CD4-positive, alpha-beta T cell treated with Interferon gamma for 1 hour (primary cell): ENCODE results near the gene SIN3B.
"Not testable (repeated sequence)": the region's sequence is repeated elsewhere in the genome, so short reads cannot be mapped to it uniquely, and the experiment has no call there.

Source experiments
- DNase-seq: peaks from one replicate; pipeline ENCODE4 v3.0.0-alpha.2; 2020

Gene SIN3B

DNA sequence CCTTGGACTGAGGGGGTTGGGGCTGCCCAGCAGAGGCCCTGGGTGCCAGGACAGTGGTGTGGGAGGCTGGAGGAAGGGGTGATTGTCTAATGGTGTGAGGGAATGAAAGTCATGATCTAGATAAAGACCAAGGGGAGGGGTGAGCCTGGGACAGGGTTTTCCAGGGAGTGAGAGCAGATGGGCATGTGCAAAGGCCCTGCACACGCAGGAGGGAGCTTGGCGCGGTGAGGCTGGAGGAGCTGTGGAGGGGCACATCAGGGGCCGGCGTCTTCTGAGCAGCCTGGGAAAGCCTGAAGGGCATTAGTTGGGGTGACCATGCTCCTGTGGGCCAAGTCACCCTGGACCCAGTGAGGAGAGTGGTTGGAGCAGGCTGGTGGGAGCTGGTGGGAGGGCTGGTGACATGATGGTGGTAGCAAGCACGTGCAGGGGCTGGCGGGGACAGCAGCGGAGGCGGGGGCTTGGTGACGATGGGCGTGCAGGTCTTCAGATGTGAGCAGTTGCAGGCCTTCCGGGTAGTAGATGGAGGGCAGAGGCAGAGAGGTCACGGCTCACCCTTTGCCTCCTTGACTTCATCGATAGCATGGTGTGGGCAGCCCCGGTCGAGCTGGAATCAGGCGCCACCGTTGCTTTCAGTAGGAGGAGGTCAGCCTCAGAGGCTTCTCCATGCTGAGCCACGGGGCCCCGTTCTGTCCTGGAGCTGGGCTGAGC, 39.4 kb downstream of the SIN3B start:
- no peak for DNase-seq

DNA sequence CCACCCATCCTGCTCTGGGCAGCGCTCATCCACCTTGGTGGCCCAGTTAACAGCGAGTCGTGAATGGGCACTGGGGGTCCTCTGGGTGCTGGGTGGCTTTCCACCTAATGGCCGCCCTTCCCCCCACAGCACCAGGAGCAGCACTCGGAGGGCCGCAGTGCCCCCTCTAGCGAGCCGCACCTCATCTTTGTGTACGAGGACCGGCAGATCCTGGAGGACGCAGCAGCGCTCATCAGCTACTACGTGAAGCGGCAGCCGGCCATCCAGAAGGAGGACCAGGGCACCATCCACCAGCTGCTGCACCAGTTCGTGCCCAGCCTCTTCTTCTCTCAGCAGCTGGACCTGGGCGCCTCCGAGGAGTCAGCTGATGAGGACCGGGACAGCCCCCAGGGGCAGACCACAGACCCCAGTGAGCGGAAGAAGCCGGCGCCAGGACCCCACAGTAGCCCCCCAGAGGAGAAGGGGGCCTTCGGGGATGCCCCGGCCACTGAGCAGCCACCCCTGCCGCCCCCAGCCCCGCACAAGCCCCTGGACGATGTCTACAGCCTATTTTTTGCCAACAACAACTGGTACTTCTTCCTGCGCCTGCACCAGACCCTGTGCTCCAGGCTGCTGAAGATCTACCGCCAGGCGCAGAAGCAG, 40.3 kb downstream of the SIN3B start:
- DNase-seq = no peak

DNA sequence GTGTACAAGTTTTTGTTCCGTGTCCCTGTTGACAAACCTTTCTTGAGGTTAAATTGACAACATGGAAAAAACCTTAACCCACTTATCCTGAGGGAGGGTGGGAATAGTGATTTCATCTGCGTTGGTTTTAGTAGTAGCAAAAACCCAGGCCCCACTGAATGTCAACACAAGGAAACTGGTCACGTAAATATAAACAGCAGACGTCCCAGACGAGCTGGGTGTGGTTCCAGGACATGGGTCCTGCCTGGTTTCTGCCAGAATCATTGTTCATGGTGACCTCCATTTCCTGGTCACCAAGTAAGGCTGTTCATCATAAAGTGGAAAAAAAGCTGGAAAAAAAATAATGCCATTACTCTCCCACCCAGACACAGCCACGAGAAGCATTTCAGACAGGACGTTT, 42.7 kb downstream of the SIN3B start:
- DNase-seq = no peak

DNA sequence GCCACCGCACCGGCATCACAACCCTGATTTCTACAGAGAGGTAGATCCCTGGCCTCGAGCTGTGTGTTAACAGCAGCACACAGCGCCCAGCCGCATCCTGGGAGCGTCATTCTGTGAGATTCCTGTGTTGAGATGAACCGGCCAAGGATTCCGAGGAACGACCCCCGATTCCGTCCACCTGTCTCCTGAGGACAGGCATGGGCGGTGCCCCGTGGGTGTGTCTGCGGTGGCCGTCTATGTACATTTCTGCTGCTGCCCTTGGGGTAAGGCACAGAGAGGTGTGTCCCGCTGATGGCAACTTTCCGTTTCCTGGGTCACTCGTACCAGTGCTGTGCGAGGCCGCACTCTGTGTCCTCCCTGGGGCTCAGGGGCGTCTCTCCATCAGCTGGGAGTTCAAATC, 43.5 kb downstream of the SIN3B start:
- no peak for DNase-seq

DNA sequence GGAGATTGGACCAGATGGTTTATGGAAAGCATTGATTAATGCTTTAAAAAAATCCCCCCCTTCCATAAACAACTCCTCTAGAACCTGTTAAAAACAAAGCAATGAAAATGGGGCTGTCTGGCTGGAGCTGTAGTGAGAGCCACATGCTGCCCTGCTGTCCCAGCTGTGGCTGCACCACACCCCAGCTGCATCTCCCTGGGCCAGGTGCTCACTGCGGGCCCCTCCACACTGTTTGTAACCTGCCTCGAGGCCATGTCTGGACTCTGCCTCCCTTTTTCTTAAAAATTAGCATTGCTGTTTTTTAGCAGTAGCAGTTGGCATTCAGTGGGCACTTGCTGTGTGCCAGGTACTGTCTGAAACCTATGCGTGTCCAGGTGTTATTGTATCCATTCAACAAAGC, 44.4 kb downstream of the SIN3B start:
- DNase-seq = no peak

DNA sequence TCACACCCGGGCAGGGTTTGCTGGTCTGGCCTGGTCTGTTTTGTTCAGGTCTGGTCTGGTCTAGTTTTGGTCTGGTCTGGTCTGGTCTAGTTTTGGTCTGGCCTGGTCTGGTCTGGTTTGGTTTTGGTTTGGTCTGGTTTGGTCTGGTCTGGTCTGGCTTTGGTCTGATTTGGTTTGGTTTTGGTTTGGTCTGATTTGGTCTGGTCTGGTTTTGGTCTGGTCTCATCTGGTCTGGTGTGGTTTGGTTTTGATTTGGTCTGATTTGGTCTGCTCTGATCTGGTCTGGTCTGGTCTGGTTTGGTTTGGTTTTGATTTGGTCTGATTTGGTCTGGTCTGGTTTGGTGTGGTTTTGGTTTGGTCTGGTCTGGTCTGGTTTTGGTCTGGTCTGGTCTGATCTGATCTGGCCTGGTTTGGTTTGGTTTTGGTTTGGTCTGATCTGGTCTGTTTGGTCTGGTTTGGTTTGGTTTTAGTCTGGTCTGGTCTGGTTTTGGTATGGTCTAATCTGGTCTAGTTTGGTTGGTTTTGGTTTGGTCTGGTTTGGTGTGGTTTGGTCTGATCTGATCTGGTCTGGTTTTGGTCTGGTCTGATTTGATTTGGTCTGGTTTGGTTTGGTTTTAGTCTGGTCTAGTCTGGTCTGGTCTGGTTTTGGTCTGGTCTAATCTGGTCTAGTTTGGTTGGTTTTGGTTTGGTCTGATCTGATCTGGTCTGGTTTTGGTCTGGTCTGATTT, 45.2 kb downstream of the SIN3B start:
- no peak for DNase-seq

DNA sequence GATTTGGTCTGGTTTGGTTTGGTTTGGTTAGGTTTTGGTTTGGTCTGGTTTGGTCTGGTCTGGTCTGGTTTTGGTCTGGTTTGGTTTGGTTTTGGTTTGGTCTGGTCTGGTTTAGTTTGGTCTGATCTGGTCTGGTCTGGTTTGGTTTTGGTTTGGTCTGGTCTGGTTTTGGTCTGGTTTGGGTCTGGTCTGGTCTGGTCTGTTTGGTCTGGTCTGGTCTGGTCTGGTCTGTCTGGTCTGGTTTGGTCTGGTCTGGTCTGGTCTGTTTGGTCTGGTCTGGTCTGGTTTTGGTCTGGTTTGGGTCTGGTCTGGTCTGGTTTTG, 45.7 kb downstream of the SIN3B start:
- not testable (repeated sequence) for DNase-seq

DNA sequence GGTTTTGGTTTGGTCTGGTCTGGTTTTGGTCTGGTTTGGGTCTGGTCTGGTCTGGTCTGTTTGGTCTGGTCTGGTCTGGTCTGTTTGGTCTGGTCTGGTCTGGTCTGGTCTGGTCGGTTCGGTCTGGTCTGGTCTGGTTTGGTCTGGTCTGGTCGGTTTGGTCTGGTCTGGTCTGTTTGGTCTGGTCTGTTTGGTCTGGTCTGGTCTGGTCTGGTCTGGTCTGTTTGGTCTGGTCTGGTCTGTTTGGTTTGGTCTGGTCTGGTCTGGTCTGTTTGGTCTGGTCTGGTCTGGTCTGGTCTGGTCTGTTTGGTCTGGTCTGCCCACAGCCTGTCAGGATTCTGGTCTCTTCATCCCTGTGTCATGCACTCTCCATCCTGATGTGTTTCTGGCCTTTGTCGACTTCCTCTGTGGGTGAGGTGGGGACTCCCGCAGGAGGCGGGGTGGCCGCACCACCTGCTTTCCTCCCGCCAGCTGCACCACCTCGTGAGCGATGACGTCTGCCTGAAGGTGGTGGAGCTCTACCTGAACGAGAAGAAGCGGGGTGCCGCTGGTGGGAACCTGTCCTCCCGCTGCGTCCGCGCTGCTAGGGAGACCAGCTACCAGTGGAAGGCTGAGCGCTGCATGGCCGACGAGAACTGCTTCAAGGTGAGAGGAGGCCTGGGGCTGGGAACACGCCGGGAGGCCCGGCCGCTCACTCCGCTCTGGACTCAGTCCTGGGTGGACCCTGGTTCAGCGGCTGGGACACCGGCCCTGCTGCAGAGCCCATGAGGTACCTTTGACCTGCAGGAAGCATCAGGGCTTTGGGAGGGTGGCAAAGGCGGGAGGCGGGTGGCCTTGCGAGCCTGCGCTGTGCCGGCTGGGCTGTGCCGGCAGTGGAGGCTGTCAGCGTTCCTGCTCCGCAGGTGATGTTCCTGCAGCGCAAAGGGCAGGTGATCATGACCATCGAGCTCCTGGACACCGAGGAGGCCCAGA, 46.7 kb downstream of the SIN3B start:
- DNase-seq = peak; percentile 29

DNA sequence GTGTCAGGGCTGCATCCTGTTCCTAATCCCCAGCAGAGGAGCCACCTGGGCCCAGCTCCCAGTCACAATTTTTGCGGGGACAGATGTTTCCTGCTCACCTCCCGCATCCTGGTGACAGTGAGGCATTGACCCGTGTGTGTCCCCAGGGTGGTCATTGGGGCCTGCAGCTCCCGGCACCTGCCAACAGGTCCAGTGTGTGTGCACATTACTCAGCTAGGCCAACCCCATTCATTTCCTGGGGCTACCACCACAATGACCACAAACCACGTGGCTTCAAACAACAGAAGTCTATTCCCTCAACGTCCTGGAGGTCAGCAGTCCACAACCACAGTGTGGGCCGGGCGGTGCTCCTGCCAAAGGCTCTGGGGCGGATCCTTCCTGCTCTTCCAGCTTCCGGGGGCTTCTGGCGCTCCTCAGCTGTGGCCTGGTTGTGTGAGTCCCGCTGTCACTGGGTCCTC, 47.7 kb downstream of the SIN3B start:
- no peak for DNase-seq

DNA sequence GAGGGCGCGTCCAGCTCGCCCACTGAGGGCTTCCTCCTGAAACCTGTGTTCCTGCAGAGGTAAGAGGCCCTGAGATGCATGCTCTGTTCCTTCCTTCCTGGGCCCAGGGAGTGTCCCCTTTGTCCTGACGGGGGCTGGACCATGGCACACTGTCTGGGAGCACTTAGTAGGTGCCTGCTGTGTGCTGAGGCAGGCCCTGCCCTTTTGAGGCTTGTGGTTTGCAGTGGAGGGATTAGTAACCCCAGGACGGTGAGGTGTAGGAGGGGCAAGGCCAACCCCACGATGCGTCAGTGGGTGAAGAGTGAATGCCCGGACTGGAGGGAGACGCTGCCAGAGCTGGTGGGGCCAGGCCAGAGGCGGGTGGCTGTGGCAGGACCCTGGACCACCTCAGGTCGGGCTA, 48.4 kb downstream of the SIN3B start:
- no peak for DNase-seq

DNA sequence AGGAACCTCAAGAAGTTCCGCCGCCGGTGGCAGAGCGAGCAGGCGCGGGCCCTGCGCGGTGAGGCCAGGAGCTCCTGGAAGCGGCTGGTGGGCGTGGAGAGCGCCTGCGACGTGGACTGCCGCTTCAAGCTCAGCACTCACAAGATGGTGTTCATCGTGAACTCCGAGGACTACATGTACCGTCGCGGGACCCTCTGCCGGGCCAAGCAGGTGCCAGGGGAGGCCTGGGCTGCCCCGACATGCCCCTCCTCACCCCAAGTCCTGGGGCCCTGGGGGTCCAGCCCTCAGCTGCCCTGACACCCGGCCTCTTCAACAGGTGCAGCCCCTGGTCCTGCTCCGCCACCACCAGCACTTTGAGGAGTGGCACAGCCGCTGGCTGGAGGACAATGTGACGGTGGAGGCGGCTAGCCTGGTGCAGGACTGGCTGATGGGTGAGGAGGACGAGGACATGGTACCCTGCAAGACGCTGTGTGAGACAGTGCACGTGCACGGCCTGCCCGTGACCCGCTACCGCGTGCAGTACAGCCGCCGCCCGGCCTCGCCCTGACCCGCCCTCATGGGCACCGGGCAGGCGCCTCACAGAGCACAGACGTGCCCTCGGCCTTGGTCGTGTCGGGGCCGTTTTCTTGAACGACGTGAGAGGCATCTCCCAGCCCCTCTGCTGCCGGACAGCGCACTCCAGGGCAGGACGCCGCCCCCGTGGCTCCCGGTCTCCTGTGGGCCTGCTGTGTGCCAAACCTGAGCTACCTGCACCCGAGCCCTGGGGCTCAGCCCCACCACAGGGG, 49.2 kb downstream of the SIN3B start:
- DNase-seq = no peak

DNA sequence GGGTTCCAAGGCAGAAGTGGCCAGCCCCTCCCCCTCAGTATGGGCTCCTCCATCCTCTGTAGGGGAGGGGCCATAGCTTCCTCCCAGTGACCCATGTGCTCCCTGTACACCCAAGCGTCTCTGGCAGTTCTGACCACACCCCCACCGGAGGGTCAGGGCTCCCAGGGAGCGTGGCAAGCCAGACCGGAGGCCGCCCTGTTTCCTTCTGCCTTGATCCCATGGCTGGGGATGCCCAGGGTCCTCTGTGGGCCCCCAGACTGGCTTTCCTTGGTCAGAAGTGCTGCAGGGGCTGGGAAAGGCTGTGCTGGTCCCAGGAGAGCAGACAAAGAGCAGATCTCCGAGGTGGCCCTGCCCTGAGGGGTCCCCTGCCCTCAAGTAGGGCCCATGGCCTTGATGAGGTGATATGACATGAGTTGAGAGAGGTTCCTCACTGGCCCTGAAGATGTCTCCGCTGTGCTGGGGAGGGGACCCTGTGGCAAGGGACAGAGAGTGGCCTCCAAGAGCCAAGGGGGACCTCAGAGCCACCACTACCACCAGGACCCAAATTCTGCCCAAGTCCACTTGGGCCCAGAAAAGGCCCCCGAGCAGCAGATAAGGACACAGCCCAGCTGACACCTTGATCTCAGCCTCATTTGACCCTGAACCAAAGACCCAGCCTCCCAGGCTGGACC, 51.8 kb downstream of the SIN3B start:
- DNase-seq = no peak

DNA sequence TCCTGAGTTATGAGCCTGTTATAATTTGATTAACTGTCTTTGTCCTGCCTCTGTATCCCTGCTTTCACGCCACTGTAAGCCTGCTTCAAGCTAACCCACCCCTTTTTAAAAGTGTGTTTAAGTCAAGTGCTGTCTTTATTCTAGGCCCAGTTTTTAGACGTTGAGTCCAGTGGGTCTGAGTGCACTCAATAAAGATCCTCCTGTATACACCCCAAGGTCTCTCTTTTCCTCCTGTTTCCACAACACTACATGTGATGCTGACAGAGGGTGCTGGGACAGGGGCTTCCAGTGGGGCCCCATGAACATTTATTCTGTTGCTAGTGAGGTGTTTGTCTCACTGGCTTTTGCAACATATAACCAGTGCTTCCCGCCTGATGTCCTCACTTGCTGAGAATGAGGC, 52.9 kb downstream of the SIN3B start:
- no peak for DNase-seq

DNA sequence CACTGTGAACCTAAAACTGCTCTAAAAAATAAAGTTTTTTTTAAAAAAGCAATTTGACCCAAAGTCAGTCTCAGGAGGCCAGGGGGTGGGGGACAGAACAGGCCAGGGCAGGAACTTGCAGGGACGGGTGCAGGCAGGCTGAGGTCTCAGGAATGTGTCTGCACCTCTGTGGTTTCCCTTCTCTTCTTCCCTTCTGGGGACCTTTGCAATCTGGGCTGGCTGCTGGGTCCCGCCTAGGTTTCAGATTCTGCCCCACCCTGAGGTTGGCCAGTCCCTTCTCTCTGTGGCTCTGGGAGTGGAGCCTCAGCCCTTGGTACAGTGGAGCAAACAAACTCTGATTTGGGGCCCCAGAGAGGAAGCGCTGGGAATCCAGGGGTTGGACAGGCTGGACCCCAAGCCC, 54.3 kb downstream of the SIN3B start:
- DNase-seq = no peak

DNA sequence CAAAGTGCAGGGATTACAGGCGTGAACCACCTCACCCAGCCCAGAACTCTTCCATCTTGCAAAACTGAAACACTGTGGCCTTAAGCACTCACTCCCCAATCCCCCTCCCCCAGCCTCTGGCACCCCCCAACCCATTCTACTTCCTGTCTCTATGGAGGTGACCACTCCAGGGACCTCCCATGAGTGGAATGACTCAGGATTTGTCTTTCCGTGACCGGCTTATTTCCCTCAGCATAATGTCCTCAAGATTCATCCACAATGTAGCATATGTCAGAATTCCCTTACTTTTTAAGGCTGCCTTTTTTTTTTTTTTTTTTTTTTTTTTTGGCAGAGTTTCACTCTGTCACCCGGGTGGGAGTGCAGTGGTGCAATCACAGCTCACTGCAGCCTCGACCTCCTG, 56.0 kb downstream of the SIN3B start:
- DNase-seq = no peak

DNA sequence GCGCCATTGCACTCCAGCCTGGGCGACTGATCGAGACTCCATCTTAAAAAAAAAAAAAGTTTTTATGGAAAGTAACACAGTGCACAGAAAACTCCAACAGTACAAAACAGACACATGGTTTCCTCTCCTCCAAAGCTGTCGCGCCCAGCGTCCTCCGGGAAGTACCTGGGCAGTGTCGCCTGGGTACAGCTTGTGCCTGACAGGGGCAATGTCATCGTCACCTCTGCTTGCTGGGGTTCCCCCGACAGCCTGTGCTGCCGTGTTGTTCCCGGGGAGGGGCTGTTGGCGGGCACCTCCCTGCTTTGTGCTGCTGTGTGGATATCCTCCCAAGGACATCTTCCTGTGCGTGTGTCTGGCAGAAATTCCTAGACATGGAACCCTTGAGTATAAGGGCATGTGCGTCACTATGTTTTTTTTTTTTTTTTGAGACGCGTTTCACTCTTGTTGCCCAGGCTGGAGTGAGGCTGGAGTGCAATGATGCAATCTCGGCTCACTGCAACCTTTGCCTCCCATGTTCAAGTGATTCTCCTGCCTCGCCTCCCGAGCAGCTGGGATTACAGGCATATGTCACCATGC, 57.2 kb downstream of the SIN3B start:
- no peak for DNase-seq

DNA sequence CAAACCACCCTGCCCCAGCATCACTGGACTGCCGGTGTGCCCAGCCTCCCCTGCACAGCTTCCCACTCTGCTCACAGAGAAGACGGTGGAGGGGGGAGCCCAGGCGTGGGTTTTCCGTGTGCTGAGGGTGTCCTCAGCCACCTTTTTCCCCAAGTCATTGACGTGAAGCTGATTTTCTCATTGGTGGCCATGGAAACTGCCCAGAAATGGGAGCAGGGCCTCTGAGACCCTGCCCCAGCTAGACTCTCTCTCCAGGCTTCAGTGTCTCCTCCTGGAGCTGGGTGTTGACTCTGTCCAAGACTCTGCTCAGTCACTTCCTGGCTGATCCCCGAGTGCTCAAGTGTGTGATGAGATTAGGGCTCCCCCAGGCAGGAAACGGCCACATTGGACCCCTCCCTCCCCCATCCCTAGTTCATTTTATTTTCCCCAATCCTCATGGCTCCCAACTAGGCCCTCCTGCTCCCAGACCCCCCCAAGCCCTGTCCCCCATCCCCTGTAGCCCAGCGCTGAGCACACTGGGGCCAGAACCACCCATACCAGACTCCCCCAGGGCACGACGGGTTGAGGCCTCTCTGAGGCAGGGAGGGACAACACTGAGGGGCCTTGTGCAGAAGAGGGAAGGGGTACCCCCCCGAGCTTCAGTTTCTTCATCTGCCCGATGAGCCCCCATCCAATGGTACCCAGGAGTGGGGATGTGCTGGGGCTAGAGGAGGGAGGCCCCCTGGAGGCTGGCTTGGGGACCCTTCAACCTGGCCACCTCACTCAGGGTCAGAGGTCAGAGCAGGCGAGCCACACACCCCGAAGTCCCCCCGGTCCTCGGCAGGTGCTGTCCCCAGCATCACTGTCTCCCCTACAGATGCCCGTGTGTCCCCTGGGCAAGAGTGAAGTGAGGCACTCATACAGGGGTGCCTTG, 58.4 kb downstream of the SIN3B start:
- DNase-seq = no peak

DNA sequence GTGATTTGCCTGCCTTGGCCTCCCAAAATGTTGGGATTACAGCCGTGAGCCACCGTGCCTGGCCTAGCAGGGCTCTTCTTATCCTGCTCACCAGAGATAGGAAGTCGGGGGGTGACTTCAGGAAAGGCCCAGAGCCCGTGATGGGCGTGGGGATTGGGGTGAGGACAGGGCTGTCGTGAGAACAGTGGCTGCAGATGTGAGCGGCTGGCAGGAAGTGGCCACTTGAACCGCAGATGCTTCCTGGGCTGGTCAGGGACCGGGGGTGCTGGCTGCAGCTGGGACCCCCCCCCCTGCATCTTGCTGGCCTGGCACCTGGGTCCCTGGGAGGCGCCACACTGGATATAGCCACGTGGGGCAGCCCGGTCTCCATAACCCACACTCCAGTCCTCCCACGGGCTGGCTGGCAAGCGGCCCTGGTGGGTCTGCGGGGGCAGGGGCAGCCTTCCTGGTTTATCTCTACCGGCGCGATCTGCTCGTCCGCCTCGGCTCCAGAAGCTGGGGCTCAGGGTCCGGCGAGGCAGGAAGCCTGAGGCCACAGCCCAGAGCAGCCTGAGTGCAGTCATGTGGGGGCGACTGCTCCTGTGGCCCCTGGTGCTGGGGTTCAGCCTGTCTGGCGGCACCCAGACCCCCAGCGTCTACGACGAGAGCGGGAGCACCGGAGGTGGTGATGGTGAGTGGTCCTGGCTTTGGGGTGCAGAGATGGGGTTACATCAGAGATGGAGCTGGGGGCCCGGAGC, 59.6 kb downstream of the SIN3B start, which contains the start of gene F2RL3:
TSS of gene F2RL3 (plus strand) at position 371 of the 737 bp plus-strand sequence. CDS start at position 562, 191 bp downstream.
- DNase-seq = peak; percentile 7

DNA sequence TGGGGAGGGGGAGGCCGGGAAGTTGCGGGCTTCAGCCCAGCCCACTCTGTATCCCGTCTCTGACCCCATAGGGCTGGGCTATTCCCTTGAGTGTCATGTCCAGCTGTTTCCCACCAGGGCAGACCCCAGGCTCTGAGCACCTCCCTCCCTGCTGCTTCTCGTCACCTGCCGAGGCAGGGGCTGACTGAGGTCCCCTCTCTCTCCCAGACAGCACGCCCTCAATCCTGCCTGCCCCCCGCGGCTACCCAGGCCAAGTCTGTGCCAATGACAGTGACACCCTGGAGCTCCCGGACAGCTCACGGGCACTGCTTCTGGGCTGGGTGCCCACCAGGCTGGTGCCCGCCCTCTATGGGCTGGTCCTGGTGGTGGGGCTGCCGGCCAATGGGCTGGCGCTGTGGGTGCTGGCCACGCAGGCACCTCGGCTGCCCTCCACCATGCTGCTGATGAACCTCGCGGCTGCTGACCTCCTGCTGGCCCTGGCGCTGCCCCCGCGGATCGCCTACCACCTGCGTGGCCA, 60.2 kb downstream of the SIN3B start:
- DNase-seq = no peak
